HG03064 (cell line): Measurements from ENCODE around the gene NHSL2.

Experiments
- ATAC-seq: cut with Tn5 transposase; IDR thresholded peaks from one replicate; pipeline ENCODE4 v1.9.1; 2021; ENCODE audit warnings: low read depth; ENCODE audit not compliant: unreplicated experiment

The NHSL2 gene

DNA sequence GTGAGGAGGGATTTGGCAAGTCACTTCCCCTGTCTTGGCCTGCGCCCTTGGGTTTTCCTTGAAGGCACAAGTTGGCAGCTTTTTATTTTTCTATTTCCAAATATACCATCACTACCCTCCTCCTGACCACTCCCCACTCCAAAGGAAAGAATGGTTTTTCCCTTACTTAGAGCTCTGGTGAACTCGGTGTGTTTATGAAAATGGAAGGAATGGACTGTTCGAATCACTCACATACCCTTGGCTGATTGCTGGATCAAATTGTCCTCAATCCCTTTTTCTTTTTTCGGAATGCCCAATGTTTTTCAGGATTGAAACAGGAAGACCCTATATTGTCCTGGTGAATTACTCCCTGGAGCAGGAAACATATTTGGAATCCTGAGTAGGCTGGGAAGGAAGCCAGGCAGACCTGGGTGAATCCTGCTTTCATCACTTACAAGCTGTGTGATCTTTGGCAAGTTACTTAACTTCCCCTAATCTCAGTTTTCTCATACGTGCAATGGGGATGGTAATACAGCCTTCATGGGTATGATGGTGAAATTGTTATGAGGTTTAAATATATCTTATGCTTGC lies 150.4 kb downstream of the NHSL2 start:
- ATAC-seq: no peak

- ATAC-seq: no peak
These were observed 152.3 kb downstream of the NHSL2 start for GRCh38 chrX:72062916-72063315.

GRCh38 chrX:72069350-72070160 lies 158.9 kb downstream of the NHSL2 start:
- ATAC-seq: no peak

DNA sequence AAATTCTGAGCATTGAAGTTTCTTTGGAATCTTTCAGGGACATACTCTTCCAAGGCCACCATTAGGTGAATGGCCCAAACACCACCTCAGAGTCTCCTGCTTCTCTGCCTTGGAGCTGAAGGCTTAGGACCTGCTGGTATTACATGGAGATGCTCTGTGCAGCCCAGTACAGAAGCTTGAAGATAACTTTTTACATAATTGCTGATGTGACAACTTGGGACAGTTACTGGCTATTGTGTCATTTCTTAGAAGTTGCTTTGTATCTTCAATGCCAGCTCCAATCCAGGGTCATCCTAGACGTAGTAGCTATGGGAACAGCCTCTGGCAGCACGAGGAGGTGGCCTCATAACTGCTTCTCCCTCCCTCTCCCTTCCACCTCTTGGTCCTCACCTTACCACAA lies 160.6 kb downstream of the NHSL2 start:
- ATAC-seq: no peak

- ATAC-seq: no peak
These were observed 163.0 kb downstream of the NHSL2 start for GRCh38 chrX:72073633-72074032.

GRCh38 chrX:72078411-72078810 lies 167.8 kb downstream of the NHSL2 start:
- ATAC-seq: no peak

DNA sequence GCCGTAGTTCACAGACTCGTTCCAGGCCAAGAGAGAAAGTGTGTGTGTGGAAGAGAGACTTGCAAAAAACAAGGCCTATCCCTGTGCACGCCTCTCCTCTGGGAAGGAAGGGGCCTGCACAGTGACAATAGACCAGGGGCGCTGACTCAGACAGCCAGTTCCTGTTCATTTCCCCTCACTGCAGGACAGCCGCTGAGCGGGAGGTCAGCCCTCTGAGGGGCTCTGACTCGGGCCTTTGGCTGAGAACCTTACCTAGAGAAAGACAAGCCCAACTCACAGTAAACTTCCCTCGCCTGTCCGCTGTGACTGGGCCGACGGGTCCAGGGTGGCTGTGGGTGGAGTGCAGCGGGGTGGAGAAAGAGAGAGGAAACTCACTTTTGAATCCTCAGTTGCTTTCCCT lies 169.0 kb downstream of the NHSL2 start:
- ATAC-seq: no peak

GRCh38 chrX:72080150-72080549 lies 169.5 kb downstream of the NHSL2 start:
- no peak for ATAC-seq

GRCh38 chrX:72080800-72081199 lies 170.2 kb downstream of the NHSL2 start:
- ATAC-seq: no peak

- no peak for ATAC-seq
These were observed 171.1 kb downstream of the NHSL2 start for GRCh38 chrX:72081605-72082320.

DNA sequence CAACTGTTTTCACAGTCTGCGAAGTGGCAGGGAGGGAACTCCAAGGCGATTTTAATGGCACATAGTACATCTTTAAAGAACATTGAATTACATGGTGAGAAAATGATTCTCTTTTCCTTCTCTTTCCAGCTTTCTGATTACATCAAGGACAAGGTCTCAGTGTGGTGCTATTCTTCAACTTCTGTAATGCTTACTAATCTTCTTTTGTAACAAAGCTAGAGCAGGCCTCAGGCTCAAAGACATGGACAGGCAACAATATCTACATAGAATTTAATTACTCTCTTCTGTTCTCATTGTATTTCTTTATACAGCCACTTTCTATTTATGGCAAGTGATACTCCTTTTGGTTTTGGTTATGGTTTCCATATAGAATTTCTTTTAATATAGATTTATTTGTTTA lies 172.6 kb downstream of the NHSL2 start:
- ATAC-seq: no peak

DNA sequence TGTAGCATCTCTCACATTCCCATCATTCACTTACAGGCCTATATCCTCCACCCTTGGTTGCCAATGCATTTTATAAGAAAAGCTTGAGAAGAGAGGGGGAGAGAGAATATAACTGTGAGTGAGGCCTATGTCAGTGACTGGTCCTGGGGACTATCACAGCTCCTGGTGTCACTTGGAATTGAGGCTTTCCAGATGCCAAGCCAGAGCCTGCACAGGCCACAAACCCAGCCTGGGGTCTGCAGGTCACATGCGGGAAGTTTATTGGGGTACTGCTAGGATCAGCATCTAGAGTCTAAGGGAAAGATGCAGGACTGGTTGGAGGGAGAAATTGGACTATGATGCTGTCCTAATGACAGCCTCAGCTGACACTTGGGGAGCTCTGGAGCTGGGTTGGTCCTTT lies 173.5 kb downstream of the NHSL2 start:
- ATAC-seq: no peak

- ATAC-seq: no peak
These were observed 176.3 kb downstream of the NHSL2 start for GRCh38 chrX:72086995-72087394.

- no peak for ATAC-seq
These were observed 178.1 kb downstream of the NHSL2 start for GRCh38 chrX:72088761-72089160.

GRCh38 chrX:72089254-72089653 lies 178.6 kb downstream of the NHSL2 start:
- ATAC-seq: no peak

GRCh38 chrX:72094894-72095293 lies 184.2 kb downstream of the NHSL2 start:
- peak; percentile 89 for ATAC-seq

DNA sequence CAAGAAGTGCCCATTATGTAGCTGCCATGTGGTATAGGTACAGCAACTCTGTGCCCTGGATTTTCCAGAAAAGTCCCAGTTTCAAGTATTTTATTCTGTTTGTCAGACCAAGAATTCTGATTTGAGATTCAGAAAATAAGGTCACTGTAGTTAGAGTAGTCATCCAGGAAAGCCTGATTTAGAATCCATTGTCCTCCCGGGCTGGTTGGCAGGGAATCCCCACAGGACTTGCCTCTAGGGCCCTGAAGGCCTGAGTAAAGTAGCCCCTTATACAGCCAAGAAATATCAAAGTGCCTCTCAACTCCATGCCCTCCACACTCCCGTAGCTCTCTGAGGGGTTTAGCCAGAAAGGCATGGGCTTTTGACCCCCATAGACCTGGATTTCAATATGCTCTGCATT lies 184.7 kb downstream of the NHSL2 start:
- no peak for ATAC-seq

GRCh38 chrX:72097098-72097497 lies 186.5 kb downstream of the NHSL2 start:
- no peak for ATAC-seq

DNA sequence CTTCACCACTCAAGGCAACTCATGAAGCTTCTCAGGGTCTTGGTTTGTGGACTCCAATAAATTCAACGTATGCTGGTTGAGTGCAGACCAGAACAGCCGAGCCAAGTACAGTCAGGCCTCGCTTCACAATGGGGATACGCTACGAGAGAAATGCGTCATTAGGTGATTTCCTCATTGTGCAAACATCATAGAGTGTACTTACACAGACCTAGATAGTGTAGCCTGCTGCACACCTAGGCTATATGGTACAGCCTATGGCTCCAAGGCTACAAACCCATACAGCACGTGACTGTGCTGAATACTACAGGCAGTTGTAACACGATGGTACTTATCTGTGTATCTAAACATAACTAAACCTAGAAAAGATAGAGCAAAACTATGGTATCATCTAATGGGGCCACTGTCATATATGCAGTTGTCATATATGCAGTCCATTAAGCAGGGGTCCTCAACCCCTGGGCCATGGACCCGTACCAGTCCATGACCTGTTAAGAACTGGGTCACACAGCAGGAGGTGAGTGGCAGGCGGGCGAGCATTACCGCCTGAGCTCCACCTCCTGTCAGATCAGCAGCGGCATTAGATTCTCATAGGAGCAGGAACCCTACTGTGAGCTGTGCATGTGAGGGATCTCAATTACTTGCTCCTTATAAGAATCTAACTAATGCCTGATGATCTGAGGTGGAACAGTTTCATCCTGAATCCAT lies 189.6 kb downstream of the NHSL2 start:
- ATAC-seq: no peak

DNA sequence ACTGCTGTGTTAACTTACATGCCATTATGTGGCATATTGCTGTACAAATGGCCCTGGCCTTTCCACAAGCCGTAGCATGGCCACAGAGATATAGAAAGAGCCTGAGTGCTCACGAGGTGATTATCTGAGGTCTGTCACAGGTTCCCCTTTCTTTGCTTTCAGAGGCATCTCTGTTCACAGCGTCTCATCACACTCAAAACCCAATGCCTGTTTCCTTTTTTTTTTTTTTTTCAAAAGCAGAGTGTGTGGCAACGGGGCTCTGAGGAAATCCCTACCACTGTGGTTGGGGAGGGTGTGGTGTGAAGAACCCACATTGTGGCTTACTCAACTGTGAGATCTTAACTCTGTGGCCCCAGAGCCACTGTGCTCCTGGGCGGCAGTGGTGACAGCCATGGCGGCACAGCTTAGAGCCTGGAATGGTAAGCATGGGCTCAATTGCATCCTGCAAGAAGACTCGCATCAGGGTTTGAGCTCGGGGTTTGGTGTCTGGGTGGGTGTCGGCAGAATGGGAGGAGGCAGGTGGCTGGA lies 190.2 kb downstream of the NHSL2 start:
- ATAC-seq: peak; percentile 66

DNA sequence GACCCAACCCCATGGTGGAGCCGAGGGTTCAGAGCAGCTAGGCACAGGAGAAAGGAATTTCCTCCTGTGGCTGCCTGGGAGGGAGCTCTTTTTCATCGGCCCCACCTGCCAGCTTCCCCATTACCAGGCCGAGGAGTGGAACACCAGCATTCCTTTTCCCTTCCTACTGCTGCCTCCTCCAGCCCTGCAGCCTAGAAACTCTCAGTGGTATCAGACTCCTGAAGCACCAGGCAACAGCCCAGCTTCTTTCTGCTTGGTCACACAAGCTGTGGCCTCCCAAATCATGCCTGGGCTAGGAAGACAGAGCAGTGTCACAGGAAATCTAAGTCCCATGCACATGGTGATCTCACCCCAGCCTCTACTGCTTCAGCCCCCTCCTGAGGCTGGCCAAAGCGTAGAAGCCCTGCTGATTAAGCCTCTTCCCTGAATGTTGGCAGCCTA lies 191.0 kb downstream of the NHSL2 start:
- ATAC-seq: no peak
